Uterus (tissue), 4 donors: ENCODE measurements around the gene NOP14. TPM values are rescaled to one million over a fixed set of nuclear protein-coding genes. Genes with fewer than 3 reads are reported as not detected.

ENCODE experiments used
- DNase-seq, 2 donors: peaks; one replicate each; pipeline ENCODE4 v3.0.0-alpha.2; 2019 to 2020
- H3K27ac ChIP-seq, 2 donors: fragments of 200-600 bp; sonication (generic); 1 replicate in 1 of 2; 2 replicates in 1 of 2; pipeline ENCODE4 v1.5.1; 2016 to 2018
- H3K27me3 ChIP-seq, 2 donors: fragments of 200-600 bp; sonication (generic); one replicate each; pipeline ENCODE4 v1.5.1; 2018 to 2019; ENCODE audit warnings: control low read depth in 1 of 2
- H3K36me3 ChIP-seq, 2 donors: fragments of 200-600 bp; sonication (generic); one replicate each; pipeline ENCODE4 v1.5.1; 2019; ENCODE audit warnings: control low read depth in 1 of 2
- H3K4me1 ChIP-seq, 2 donors: fragments of 200-600 bp; sonication (generic); one replicate each; pipeline ENCODE4 v1.5.1; 2018 to 2019; ENCODE audit warnings: control low read depth in 1 of 2
- H3K4me3 ChIP-seq, 2 donors: fragments of 200-600 bp; sonication (generic); 1 replicate in 1 of 2; 2 replicates in 1 of 2; pipeline ENCODE4 v1.5.1; 2018 to 2019; ENCODE audit warnings: mild to moderate bottlenecking in 1 of 2
- H3K9me3 ChIP-seq, 2 donors: fragments of 200-600 bp; sonication (generic); one replicate each; pipeline ENCODE4 v1.5.1; 2019; ENCODE audit warnings: control low read depth in 1 of 2
- CTCF ChIP-seq, 4 experiments: fragments of 200-600 bp in 2 of 4; fragments of 450-650 bp in 2 of 4; sonication (generic) in 2 of 4; IDR thresholded peaks; one replicate each; pipeline ENCODE4 v1.5.1; 2016 to 2019; ENCODE audit warnings: antibody characterized with exemption in 4 of 4, mild to moderate bottlenecking in 2 of 4, moderate library complexity in 1 of 4
- POLR2A ChIP-seq, 2 donors: fragments of 450-650 bp; IDR thresholded peaks; one replicate each; pipeline ENCODE4 v1.6.1; 2016; ENCODE audit warnings: antibody characterized with exemption in 2 of 2, mild to moderate bottlenecking in 1 of 2, moderate library complexity in 1 of 2
- intact Hi-C: fragments of 100-400 bp; cut with DNase I; formaldehyde crosslinking; loops from one replicate; pipeline ENCODE4 v1.15.1; 2023; ENCODE audit warnings: low total_unique reads
- total RNA-seq, 4 donors: library from RNA; depleted of rRNA in 3 of 4; stranded (reverse); fragments of >200 nt in 3 of 4; gene quantifications; one replicate each; pipeline versions ENCODE4 v1.1.0 to v1.2.4, GENCODE V29; 2014 to 2023
- donor health status: DM: yes; HTN: yes; CAD: no.

Gene NOP14
- total RNA-seq, 4 donors from 2014 or later, result 2.0 to 22.5 (median 13.0) TPM

DNA sequence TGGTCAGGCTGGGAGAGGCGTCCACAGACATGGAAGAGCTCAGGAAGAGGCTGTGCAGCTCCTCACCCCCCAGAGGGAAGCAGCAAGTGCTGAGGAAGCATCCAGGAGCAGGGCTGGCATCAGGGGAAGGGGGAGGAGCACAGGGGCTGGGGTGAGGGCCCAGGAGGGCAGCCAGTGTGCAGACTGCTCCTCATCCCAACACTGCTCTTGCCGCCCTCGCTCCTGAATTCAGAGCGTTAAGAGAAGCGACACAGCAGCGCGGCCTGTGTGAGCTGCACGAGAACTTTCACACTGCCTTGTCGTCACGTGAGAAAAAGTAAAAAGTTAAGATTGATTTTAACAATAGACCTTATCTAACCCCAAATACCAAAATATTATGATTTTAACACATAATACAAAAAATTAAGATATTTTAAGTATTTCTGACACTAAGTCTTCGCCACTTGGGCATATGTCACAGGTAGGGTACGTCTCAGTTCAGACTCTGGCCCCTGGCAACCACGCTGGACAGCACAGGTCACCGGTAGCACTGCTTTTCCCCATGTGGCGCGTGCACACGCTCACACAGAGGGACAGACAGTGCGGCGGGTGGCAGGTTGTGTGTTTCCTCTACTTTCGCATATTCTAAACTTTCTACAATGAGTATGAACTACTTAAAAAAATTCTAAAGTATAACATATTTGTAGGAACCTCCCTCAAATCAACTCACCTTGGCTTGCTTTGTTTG lies 19.7 kb downstream of the NOP14 start:
- intact Hi-C loops, result loop anchor here (5.0 kb wide), 1 partner anchor 526 kb away; the partner anchor contains the start of genes CFAP99 and ZFYVE28
- Histone ChIP-seq H3K4me1 (no peaks in the 10 kb centered on the region), H3K36me3 (no peaks in the 10 kb centered on the region), H3K4me3 (no peak overlapping the region), H3K27ac (no peak overlapping the region), H3K27me3 (no peaks in the 10 kb centered on the region), H3K9me3 (no peaks in the 10 kb centered on the region)
- DNase-seq, result no peak
- TF ChIP-seq CTCF (IDR thresholded peaks at IDR 0.05) (no peak), POLR2A (IDR thresholded peaks at IDR 0.05) (no peak)

DNA sequence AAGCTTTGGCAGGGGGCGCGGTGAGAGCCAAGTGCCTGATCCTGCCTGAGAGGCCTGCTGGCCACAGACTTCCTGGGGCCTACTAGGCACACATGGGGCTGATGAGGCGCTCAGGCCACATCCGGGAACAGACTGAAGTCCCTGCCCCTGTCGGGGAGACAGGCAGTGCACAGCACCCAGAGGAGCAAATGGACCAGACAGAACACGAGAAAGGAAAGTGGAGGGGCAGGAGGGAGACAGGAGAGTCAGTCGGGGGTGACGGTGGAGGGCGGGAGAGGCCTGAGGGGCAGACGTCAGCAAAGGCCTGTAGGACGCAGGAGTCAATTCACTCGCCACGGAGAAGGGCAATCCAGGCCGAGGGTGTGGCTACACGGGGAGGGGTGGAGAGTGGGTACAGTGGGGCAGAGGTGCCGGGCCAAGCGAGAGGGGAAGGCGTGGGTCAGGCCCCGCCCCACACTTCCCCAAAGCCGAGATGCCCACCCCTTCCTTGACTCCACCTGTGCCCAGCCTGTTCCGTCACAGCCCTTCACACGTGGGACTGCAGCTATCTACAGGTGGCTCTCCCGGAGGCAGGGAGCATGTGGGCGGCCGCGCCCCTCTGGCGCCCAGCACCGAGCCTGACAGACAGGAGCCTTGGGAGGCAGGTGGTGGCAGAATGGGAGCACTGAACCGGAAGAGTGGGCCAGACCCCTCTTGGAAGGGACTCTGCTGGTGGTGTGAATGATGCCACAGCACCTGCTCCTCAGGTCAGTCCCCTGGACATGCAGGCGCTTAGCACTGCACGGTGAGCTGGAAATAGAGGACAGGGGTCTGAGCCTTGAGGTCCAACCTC lies 20.5 kb downstream of the NOP14 start:
- TF ChIP-seq POLR2A (IDR thresholded peaks at IDR 0.05) (no peak), CTCF (IDR thresholded peaks at IDR 0.05) (no peak)
- no peak overlapping the region for H3K4me3 ChIP-seq
- no peaks in the 10 kb centered on the region for H3K36me3 ChIP-seq
- no peak for DNase-seq
- no peaks in the 10 kb centered on the region for H3K9me3 ChIP-seq
- no peak overlapping the region for H3K27ac ChIP-seq
- intact Hi-C loops, result loop anchor here (5.0 kb wide), 1 partner anchor 525 kb away; the partner anchor contains the start of genes CFAP99 and ZFYVE28
- no peaks in the 10 kb centered on the region for H3K27me3 ChIP-seq
- H3K4me1 ChIP-seq, result no peaks in the 10 kb centered on the region

DNA sequence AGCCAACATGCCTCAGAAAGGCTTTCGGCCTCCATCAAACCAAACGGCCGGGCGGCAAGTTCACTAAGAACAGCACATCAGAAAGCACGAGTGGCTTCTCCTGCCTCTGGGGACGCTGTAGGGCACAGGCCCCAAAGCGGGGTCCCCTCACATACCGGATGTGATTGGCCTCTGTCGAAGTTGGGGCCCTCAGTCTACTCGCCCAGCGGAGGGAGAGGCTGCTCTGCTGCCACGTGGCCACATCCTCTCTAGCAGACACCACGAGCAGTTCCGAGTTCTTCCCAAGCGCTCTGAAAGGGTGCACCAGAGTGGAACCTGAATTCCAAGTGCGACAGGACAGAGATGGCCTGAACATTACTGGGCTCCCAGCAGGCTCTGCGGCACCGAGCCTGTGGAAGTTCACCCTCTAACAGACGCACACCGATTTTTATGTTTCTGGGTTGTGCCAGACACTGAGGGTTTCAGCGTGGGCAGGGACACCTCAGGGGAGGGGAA lies 21.1 kb downstream of the NOP14 start:
- no peaks in the 10 kb centered on the region for H3K36me3 ChIP-seq
- no peaks in the 10 kb centered on the region for H3K27me3 ChIP-seq
- H3K9me3 ChIP-seq, result no peaks in the 10 kb centered on the region
- intact Hi-C loops, result loop anchor here (5.0 kb wide), 1 partner anchor 525 kb away; the partner anchor contains the start of genes CFAP99 and ZFYVE28
- no peak overlapping the region for H3K4me3 ChIP-seq
- TF ChIP-seq CTCF (IDR thresholded peaks at IDR 0.05), result no peak
- no peak for TF ChIP-seq POLR2A (IDR thresholded peaks at IDR 0.05)
- H3K4me1 ChIP-seq, result no peaks in the 10 kb centered on the region
- no peak for DNase-seq
- no peak overlapping the region for H3K27ac ChIP-seq

DNA sequence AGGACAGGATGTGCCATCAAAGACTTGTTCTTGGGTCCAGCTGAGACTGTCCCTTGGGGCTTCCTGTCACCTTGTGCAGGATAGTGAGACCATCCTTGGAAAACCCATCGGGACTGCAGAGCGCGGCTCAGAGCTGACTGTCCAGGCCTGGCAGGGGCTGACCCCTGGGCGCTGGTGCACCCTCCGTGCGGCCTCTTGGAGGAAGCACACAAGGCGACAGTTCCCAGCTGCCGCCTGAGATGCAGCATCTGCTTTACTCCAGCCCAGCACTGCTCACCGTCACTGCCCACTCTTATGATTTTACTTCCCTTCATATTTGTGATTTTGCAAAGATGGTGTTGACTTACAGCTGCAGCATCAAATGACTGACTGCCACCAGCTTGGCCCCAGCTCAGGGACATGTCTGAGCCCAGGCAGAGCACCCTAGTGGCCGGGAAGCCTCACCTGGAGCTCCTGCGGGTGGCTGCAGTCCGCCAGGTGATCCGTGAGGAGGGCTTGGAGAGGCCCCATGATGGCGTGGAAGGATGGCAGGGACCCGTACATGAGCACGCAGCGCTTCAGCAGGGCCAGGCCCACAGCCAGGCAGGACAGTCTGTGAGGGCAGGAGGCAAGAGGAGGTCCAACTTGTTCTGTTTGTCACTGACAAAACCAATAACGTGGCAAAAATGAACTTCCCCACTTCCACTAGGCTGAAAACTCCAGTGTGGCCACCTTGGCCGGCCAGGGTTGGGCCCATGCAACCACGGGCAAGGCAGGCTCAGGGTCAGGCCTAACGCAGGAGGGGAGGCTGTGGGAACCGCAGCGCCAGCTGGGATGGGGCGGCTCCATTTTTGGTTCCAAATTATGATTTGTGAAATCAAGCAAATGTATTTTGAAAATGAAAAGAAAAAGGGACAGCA lies 21.8 kb downstream of the NOP14 start:
- TF ChIP-seq POLR2A (IDR thresholded peaks at IDR 0.05) (no peak), CTCF (IDR thresholded peaks at IDR 0.05) (no peak)
- peak in 1 of 2 donors; percentile 11 for DNase-seq
- H3K36me3 ChIP-seq, result no peaks in the 10 kb centered on the region
- no peaks in the 10 kb centered on the region for H3K9me3 ChIP-seq
- H3K4me1 ChIP-seq, result no peaks in the 10 kb centered on the region
- H3K4me3 ChIP-seq, result no peak overlapping the region
- no peaks in the 10 kb centered on the region for H3K27me3 ChIP-seq
- intact Hi-C loops, result loop anchor here (5.0 kb wide), 1 partner anchor 524 kb away; the partner anchor contains the start of genes CFAP99 and ZFYVE28
- H3K27ac ChIP-seq, result no peak overlapping the region
